ENCODE data around the gene TOPAZ1.

TOPAZ1 gene

GRCh38 chr3:44241706-44242105 lies at the start of gene TOPAZ1:
Gene TOPAZ1, plus strand, starts transcription at chr3:44241886. Its CDS starts 168 bp downstream, at chr3:44242054.
- no peak within 1 kb of the TSS for H3K27ac ChIP-seq
- no peak for DNase-seq (ENCODE audit: low read depth, low spot score)

GRCh38 chr3:44198284-44199269 lies 43.1 kb upstream of the TOPAZ1 start:
- DNase-seq (ENCODE audit: low read depth, low spot score) = no peak
- no peak overlapping the region for H3K27ac ChIP-seq

- no peak for DNase-seq (ENCODE audit: low read depth, low spot score)
- H3K27ac ChIP-seq = no peak overlapping the region
These were observed 35.4 kb upstream of the TOPAZ1 start for GRCh38 chr3:44206261-44206660.

GRCh38 chr3:44206862-44207652 lies 34.6 kb upstream of the TOPAZ1 start:
- DNase-seq (ENCODE audit: low read depth, low spot score) = no peak
- H3K27ac ChIP-seq = no peak overlapping the region

GRCh38 chr3:44208086-44208485 lies 33.6 kb upstream of the TOPAZ1 start:
- no peak overlapping the region for H3K27ac ChIP-seq
- no peak for DNase-seq (ENCODE audit: low read depth, low spot score)

- H3K27ac ChIP-seq = no peak overlapping the region
- no peak for DNase-seq (ENCODE audit: low read depth, low spot score)
These were observed 33.1 kb upstream of the TOPAZ1 start for GRCh38 chr3:44208568-44208967.

- no peak for DNase-seq (ENCODE audit: low read depth, low spot score)
- no peak overlapping the region for H3K27ac ChIP-seq
These were observed 30.7 kb upstream of the TOPAZ1 start for GRCh38 chr3:44210967-44211366.

GRCh38 chr3:44222337-44222736 lies 19.3 kb upstream of the TOPAZ1 start:
- no peak for DNase-seq (ENCODE audit: low read depth, low spot score)
- H3K27ac ChIP-seq = no peak overlapping the region

- no peak overlapping the region for H3K27ac ChIP-seq
These were observed 18.4 kb upstream of the TOPAZ1 start for GRCh38 chr3:44223299-44223698.

GRCh38 chr3:44224131-44224530 lies 17.6 kb upstream of the TOPAZ1 start:
- no peak for DNase-seq (ENCODE audit: low read depth, low spot score)

More at GRCh38 chr3:44223299-44223698, 18.4 kb upstream of the TOPAZ1 start:
- DNase-seq (ENCODE audit: low read depth, low spot score) = no peak

GRCh38 chr3:44226573-44226972 lies 15.1 kb upstream of the TOPAZ1 start:
- DNase-seq (ENCODE audit: low read depth, low spot score) = no peak
- no peak overlapping the region for H3K27ac ChIP-seq

More at GRCh38 chr3:44224131-44224530, 17.6 kb upstream of the TOPAZ1 start:
- H3K27ac ChIP-seq = no peak overlapping the region

- no peak overlapping the region for H3K27ac ChIP-seq
- no peak for DNase-seq (ENCODE audit: low read depth, low spot score)
These were observed 14.1 kb upstream of the TOPAZ1 start for GRCh38 chr3:44227632-44228031.

- H3K27ac ChIP-seq = no peak overlapping the region
- no peak for DNase-seq (ENCODE audit: low read depth, low spot score)
These were observed 12.8 kb upstream of the TOPAZ1 start for GRCh38 chr3:44228900-44229299.

GRCh38 chr3:44232407-44232806 lies 9.3 kb upstream of the TOPAZ1 start:
- DNase-seq (ENCODE audit: low read depth, low spot score) = no peak
- H3K27ac ChIP-seq = no peak overlapping the region

- H3K27ac ChIP-seq = no peak overlapping the region
- no peak for DNase-seq (ENCODE audit: low read depth, low spot score)
These were observed 6.9 kb upstream of the TOPAZ1 start for GRCh38 chr3:44234648-44235268.

GRCh38 chr3:44235604-44236484 lies 5.8 kb upstream of the TOPAZ1 start:
- DNase-seq (ENCODE audit: low read depth, low spot score) = peak; percentile 66
- no peak overlapping the region for H3K27ac ChIP-seq

- DNase-seq (ENCODE audit: low read depth, low spot score) = no peak
- no peak overlapping the region for H3K27ac ChIP-seq
These were observed 5.2 kb upstream of the TOPAZ1 start for GRCh38 chr3:44236485-44236908.

- H3K27ac ChIP-seq = no peak overlapping the region
- DNase-seq (ENCODE audit: low read depth, low spot score) = no peak
These were observed 4.5 kb upstream of the TOPAZ1 start for GRCh38 chr3:44237161-44237560.

- no peak for DNase-seq (ENCODE audit: low read depth, low spot score)
These were observed 4.0 kb upstream of the TOPAZ1 start for GRCh38 chr3:44237665-44238064.

GRCh38 chr3:44238889-44239288 lies 2.8 kb upstream of the TOPAZ1 start:
- no peak overlapping the region for H3K27ac ChIP-seq
- DNase-seq (ENCODE audit: low read depth, low spot score) = no peak

More at GRCh38 chr3:44237665-44238064, 4.0 kb upstream of the TOPAZ1 start:
- no peak overlapping the region for H3K27ac ChIP-seq
